CD14-positive monocyte (primary cell): Measurements from ENCODE around the gene ZNF302. TPM values are rescaled to one million over a fixed set of nuclear protein-coding genes. Genes with fewer than 3 reads are reported as not detected.

Experiments used
- DNase-seq, 3 donors: peaks; one replicate each; pipeline ENCODE4 v3.0.0-alpha.2; 2011 to 2022
- H2AFZ ChIP-seq: 2 replicates; pipeline ENCODE4 v1.6.0; 2012; ENCODE audit warnings: mild to moderate bottlenecking, low read depth, low read length, inconsistent platforms; ENCODE audit not compliant: insufficient read depth, poor library complexity, severe bottlenecking
- H3K27ac ChIP-seq, 2 donors: 1 replicate in 1 of 2; 2 replicates in 1 of 2; pipeline ENCODE4 v1.5.1; 2012 to 2013; ENCODE audit warnings: low read length in 2 of 2, control low read depth in 1 of 2, inconsistent platforms in 1 of 2, low read depth in 1 of 2, mild to moderate bottlenecking in 1 of 2
- H3K27me3 ChIP-seq, 2 donors: one replicate each; pipeline versions ENCODE4 v1.6.0 to v1.6.1; 2011 to 2013; ENCODE audit warnings: low read length in 2 of 2; ENCODE audit not compliant: control insufficient read depth in 2 of 2, insufficient read depth in 2 of 2
- H3K36me3 ChIP-seq, 2 donors: replicated peaks in 1 of 2; 1 replicate in 1 of 2; 2 replicates in 1 of 2; pipeline versions ENCODE4 v1.5.1 to v1.6.1; 2012 to 2013; ENCODE audit warnings: low read length in 2 of 2, control low read depth in 1 of 2, inconsistent platforms in 1 of 2, mild to moderate bottlenecking in 1 of 2; ENCODE audit not compliant: insufficient read depth in 2 of 2, control insufficient read depth in 1 of 2
- H3K4me1 ChIP-seq, 2 donors: 1 replicate in 1 of 2; 2 replicates in 1 of 2; pipeline versions ENCODE4 v1.5.1 to v1.6.1; 2012 to 2013; ENCODE audit warnings: low read length in 2 of 2, control low read depth in 1 of 2, inconsistent platforms in 1 of 2, mild to moderate bottlenecking in 1 of 2, moderate library complexity in 1 of 2; ENCODE audit not compliant: insufficient read depth in 2 of 2, control insufficient read depth in 1 of 2
- H3K4me2 ChIP-seq: replicated peaks from 2 replicates; pipeline ENCODE3; 2012; ENCODE audit warnings: low read length, moderate library complexity, mild to moderate bottlenecking; ENCODE audit not compliant: poor library complexity, severe bottlenecking; ENCODE audit errors: extremely low read depth
- H3K4me3 ChIP-seq, 3 experiments: fragments of 200-600 bp in 1 of 3; sonication (generic) in 1 of 3; replicated peaks in 1 of 3; 1 replicate in 2 of 3; 2 replicates in 1 of 3; pipeline ENCODE4 v1.5.1; 2011 to 2013; ENCODE audit warnings: low read length in 3 of 3, mild to moderate bottlenecking in 3 of 3, control low read depth in 2 of 3, low read depth in 2 of 3, inconsistent platforms in 1 of 3, moderate library complexity in 1 of 3
- H3K79me2 ChIP-seq: 2 replicates; pipeline ENCODE4 v1.6.0; 2012; ENCODE audit warnings: mild to moderate bottlenecking, control low read depth, inconsistent platforms, low read length, moderate library complexity; ENCODE audit not compliant: insufficient read depth
- H3K9ac ChIP-seq: 2 replicates; pipeline ENCODE4 v1.6.0; 2017; ENCODE audit warnings: low read length, mild to moderate bottlenecking; ENCODE audit not compliant: insufficient read depth, poor library complexity, severe bottlenecking
- H3K9me3 ChIP-seq, 2 donors: replicated peaks in 1 of 2; 1 replicate in 1 of 2; 2 replicates in 1 of 2; pipeline versions ENCODE4 v1.5.1 to v1.6.1; 2012 to 2013; ENCODE audit warnings: low read length in 2 of 2, control low read depth in 1 of 2; ENCODE audit not compliant: control insufficient read depth in 1 of 2, insufficient read depth in 1 of 2
- H4K20me1 ChIP-seq: 2 replicates; pipeline ENCODE4 v1.6.0; 2012; ENCODE audit warnings: mild to moderate bottlenecking, low read length, control low read depth, moderate library complexity; ENCODE audit not compliant: insufficient read depth
- H3K27ac Mint-ChIP-seq, 7 donors: one replicate each; pipeline ENCODE4 v1.8.0; 2020; ENCODE audit warnings: mild to moderate bottlenecking in 7 of 7, mixed read lengths in 7 of 7, moderate library complexity in 6 of 7, inconsistent platforms in 2 of 7
- H3K27me3 Mint-ChIP-seq, 3 donors: one replicate each; pipeline ENCODE4 v1.8.0; 2021 to 2022; ENCODE audit warnings: low read depth in 3 of 3, mild to moderate bottlenecking in 3 of 3, mixed read lengths in 3 of 3, moderate library complexity in 3 of 3, inconsistent platforms in 1 of 3
- H3K36me3 Mint-ChIP-seq, 2 donors: one replicate each; pipeline ENCODE4 v1.8.0; 2020; ENCODE audit warnings: mixed read lengths in 2 of 2, inconsistent platforms in 1 of 2, mild to moderate bottlenecking in 1 of 2
- H3K4me1 Mint-ChIP-seq: one replicate; pipeline ENCODE4 v1.8.0; 2020; ENCODE audit warnings: mild to moderate bottlenecking, mixed read lengths
- H3K4me3 Mint-ChIP-seq, 2 donors: one replicate each; pipeline ENCODE4 v1.8.0; 2020; ENCODE audit warnings: mild to moderate bottlenecking in 2 of 2, mixed read lengths in 2 of 2, moderate library complexity in 1 of 2
- H3K9me3 Mint-ChIP-seq, 7 donors: one replicate each; pipeline ENCODE4 v1.8.0; 2020 to 2022; ENCODE audit warnings: mixed read lengths in 7 of 7, mild to moderate bottlenecking in 6 of 7, moderate library complexity in 6 of 7, inconsistent platforms in 2 of 7
- WGBS: methylation state at CpG from one replicate; pipeline ENCODE4 v1.1.5; 2013; ENCODE audit warnings: missing lambda C conversion rate; ENCODE audit not compliant: insufficient coverage; 5-methylcytosine and 5-hydroxymethylcytosine counted together
- intact Hi-C, 2 donors: fragments of 100-400 bp; cut with micrococcal nuclease; formaldehyde crosslinking; loops; one replicate each; pipeline versions ENCODE4 v1.15.0 to v1.15.1; 2023
- polyA plus RNA-seq, 3 donors: library from polyadenylated mRNA; depleted of rRNA in 1 of 3; unstranded in 2 of 3; stranded (reverse) in 1 of 3; fragments of 300-500 nt in 2 of 3; fragments of >200 nt in 1 of 3; fragmentation: Illumina TruSeq in 2 of 3; gene quantifications; 1 replicate in 2 of 3; 2 replicates in 1 of 3; pipeline ENCODE4 v1.2.3, GENCODE V29; 2012 to 2021
- TF ChIP-seq, protein P1 (sequence below): fragments of 200-600 bp; IDR thresholded peaks from one replicate; pipeline ENCODE4 v1.8.0; 2022; ENCODE audit warnings: antibody characterized with exemption, mild to moderate bottlenecking

ZNF302 gene
- polyA plus RNA-seq, 3 donors, result 3.2 to 9.0 (median 4.4) TPM

DNA sequence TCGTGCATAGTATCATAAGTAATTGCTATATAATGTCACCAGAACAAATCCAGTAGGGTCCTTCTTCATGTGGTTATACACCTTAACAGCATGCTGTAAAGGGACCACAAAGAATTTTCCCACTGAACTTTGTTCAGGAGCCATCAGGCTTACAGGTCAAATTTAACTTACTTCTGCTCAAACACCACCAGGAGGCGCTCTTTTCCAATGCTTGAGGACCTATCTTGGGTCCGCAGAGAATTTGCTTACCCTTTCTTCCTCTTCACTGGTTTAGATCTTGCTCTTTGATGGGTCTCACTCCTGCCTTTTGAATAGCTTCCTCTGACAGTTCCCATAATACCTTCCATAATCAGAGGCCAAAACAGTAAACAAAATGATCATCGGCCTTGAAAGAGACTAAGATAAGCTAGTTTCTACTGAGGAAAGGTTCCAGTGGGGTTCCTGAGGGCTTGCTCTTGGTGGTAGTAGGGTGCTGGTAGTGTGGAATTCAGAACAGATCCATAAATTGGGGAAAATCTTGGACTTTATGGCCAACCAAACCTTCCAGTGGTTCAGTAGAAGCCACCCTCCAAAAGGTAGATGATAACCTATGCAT, 37.9 kb upstream of the ZNF302 start:
- Histone ChIP-seq H4K20me1 (no peaks in the 10 kb centered on the region), H3K4me1 (no peaks in the 10 kb centered on the region), H3K4me2 (no peak overlapping the region), H3K27ac (no peak overlapping the region), H3K9me3 (peaks cover 14 to 15% of the 10 kb centered on the region in 2 donors), H3K36me3 (no peaks in the 10 kb centered on the region), H3K9ac (no peak overlapping the region), H3K79me2 (no peaks in the 10 kb centered on the region), H3K4me3 (no peak overlapping the region), H2AFZ (no peak overlapping the region), H3K27me3 (no peaks in the 10 kb centered on the region)
- intact Hi-C loops, result loop anchor here (1.0 to 2.0 kb wide), 2 partner anchors 73 kb away; no protein-coding TSS in a partner anchor
- H3K27me3 Mint-ChIP-seq, result peaks cover 0 to 4% (median 1%) of the 10 kb centered on the region in 3 donors
- H3K4me3 Mint-ChIP-seq, result no peak overlapping the region
- no peaks in the 10 kb centered on the region for H3K4me1 Mint-ChIP-seq
- peak; percentile 40 to 70 (median 60) for DNase-seq
- TF ChIP-seq, protein P1, sequence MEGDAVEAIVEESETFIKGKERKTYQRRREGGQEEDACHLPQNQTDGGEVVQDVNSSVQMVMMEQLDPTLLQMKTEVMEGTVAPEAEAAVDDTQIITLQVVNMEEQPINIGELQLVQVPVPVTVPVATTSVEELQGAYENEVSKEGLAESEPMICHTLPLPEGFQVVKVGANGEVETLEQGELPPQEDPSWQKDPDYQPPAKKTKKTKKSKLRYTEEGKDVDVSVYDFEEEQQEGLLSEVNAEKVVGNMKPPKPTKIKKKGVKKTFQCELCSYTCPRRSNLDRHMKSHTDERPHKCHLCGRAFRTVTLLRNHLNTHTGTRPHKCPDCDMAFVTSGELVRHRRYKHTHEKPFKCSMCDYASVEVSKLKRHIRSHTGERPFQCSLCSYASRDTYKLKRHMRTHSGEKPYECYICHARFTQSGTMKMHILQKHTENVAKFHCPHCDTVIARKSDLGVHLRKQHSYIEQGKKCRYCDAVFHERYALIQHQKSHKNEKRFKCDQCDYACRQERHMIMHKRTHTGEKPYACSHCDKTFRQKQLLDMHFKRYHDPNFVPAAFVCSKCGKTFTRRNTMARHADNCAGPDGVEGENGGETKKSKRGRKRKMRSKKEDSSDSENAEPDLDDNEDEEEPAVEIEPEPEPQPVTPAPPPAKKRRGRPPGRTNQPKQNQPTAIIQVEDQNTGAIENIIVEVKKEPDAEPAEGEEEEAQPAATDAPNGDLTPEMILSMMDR, result peak; percentile 84
- WGBS, result 0% methylated on average over 2 of the region's 4 CpGs
- no peaks in the 10 kb centered on the region for H3K36me3 Mint-ChIP-seq
- H3K9me3 Mint-ChIP-seq, result peaks cover 4 to 11% (median 10%) of the 10 kb centered on the region in 7 donors
- H3K27ac Mint-ChIP-seq, result no peak overlapping the region

DNA sequence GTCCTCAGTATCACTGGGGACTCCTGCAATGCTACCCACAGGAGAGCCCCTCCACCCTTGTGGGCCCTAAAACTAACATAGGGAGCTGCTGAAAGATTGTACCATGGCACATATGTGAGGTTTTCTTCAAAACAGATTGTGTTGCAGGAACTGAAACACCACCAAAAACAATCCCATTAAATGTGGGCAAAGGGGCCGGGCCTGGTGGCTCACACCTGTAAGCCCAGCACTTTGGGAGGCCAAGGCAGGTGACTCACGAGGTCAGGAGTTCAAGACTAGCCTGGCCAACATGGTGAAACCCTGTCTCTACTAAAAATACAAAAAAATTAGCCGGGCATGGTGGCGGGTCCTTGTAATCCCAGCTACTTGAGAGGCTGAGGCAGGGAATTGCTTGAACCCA, 35.2 kb upstream of the ZNF302 start:
- Histone ChIP-seq H3K79me2 (no peaks in the 10 kb centered on the region), H3K36me3 (no peaks in the 10 kb centered on the region), H3K9ac (no peak overlapping the region), H2AFZ (no peak overlapping the region), H3K27ac (no peak overlapping the region), H4K20me1 (no peaks in the 10 kb centered on the region), H3K4me2 (no peak overlapping the region), H3K4me3 (no peak overlapping the region), H3K9me3 (no peaks in the 10 kb centered on the region), H3K27me3 (no peaks in the 10 kb centered on the region), H3K4me1 (no peaks in the 10 kb centered on the region)
- H3K4me3 Mint-ChIP-seq, result no peak overlapping the region
- 60% methylated on average over 2 of the region's 4 CpGs for WGBS
- peaks cover 0 to 4% (median 0%) of the 10 kb centered on the region in 3 donors for H3K27me3 Mint-ChIP-seq
- TF ChIP-seq, protein P1, result no peak
- H3K9me3 Mint-ChIP-seq, result no peaks in the 10 kb centered on the region
- H3K4me1 Mint-ChIP-seq, result no peaks in the 10 kb centered on the region
- no peaks in the 10 kb centered on the region for H3K36me3 Mint-ChIP-seq
- intact Hi-C loops, result no loop called here
- no peak overlapping the region for H3K27ac Mint-ChIP-seq
- DNase-seq, result no peak
